ENCODE results near the gene MARCHF9.

MARCHF9 gene

DNA sequence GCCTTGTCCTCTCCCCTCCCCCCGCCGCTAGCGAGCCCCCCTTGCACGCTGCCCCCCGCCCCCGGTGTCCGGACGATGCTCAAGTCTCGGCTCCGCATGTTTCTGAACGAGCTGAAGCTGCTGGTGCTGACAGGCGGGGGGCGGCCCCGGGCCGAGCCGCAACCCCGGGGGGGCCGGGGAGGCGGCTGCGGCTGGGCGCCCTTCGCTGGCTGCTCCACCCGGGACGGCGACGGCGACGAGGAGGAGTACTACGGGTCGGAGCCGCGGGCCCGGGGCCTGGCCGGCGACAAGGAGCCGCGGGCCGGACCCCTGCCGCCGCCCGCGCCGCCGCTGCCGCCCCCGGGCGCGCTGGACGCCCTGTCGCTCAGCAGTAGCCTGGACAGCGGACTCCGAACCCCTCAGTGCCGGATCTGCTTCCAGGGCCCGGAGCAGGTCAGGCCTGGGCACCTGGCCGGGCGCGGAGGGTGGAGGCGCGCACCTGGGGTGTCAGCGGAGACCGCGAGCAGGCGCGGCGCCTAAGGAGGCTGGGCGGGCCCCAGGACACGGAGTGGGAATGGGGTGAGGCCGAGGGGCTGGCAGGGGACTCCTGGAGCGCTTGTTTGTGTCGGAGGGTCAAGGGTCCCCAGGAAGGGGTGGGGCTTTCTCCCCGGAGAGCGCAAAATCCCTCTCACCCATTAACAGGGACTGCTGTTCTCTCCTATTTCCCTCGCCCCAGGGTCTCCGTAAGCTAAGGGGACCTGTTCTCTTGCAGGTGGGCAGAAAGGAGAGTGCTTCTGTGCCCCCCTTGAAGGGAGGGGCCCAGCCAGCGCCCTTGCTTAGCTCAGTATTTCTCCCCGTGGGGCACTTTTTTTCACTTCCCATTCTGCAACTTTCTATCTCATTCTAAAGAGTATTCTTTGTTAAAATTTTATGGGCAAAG is 810 bp downstream of the MARCHF9 start:
- peak overlapping the region; percentile 34; the same call in 1 of the 2 replicates for H3K27ac ChIP-seq

DNA sequence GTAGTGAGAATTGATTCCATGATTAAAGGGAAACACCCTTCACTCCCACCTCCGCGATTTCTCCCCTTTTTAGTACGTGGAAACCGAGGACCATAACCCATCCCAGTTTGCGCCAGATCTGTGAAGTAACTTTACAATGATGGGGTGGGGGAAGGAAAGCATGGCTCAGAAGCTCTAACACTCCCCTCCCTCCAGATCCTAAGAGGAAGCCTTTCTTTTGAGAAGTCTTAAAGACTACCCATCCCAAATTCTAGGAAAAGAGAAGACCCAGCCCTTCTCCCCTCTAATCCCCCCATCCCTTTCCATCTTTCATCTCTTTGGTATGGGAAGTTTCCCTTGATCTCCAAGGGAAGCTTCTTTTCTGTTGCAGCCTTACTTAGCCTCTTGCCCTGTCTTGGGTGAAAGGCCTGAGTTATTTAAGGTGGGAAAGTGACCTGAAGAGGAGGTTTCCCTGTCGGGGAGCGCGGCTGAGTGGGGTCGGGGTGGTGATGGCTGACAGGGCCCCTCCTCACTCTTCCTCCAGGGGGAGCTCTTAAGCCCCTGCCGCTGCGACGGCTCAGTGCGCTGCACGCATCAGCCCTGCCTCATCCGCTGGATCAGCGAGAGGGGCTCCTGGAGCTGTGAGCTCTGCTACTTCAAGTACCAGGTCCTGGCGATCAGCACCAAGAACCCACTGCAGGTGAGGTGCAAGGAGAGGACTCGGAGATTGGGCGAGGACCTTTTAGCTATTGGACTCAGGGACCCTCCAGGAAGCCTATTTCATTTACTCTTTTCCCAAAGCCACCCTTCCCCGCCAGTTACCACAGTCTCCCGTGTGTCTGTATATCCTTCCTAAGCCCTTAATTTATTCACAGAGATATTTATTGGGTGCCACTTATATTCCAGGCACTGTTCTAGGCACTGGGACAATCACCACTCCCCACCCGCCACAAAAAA is 1.8 kb downstream of the MARCHF9 start:
- no peak overlapping the region for H3K27ac ChIP-seq
- TF ChIP-seq, protein P1, sequence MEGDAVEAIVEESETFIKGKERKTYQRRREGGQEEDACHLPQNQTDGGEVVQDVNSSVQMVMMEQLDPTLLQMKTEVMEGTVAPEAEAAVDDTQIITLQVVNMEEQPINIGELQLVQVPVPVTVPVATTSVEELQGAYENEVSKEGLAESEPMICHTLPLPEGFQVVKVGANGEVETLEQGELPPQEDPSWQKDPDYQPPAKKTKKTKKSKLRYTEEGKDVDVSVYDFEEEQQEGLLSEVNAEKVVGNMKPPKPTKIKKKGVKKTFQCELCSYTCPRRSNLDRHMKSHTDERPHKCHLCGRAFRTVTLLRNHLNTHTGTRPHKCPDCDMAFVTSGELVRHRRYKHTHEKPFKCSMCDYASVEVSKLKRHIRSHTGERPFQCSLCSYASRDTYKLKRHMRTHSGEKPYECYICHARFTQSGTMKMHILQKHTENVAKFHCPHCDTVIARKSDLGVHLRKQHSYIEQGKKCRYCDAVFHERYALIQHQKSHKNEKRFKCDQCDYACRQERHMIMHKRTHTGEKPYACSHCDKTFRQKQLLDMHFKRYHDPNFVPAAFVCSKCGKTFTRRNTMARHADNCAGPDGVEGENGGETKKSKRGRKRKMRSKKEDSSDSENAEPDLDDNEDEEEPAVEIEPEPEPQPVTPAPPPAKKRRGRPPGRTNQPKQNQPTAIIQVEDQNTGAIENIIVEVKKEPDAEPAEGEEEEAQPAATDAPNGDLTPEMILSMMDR (conservative IDR thresholded peaks at IDR 0.05), result peak; percentile 61
- no peak for TF ChIP-seq ZFX (IDR thresholded peaks at IDR 0.05)

More for the DNA sequence above, 810 bp downstream of the MARCHF9 start:
- TF ChIP-seq, protein P1 (conservative IDR thresholded peaks at IDR 0.05), result no peak
- peak; percentile 29; the same call in 1 of the 2 replicates for TF ChIP-seq ZFX (IDR thresholded peaks at IDR 0.05)

DNA sequence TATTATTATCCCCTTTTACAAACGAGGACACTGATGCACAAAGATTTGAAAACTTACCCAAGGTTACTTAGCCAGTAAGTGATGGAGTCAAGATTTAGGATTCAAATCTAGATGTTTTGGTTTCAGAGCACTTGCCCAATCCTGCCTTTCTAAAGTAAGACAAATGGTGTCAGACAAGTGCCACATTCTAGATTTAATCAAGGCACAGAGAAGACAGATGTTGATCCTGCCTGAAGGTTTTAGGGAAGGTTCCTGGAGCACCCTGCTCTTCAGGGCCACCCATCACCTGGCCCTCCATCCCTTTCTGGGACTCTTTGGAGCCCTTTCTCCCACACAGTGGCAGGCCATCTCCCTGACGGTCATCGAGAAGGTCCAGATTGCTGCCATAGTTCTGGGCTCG is 2.9 kb downstream of the MARCHF9 start:
- TF ChIP-seq, protein P1 (conservative IDR thresholded peaks at IDR 0.05), result no peak
- TF ChIP-seq ZFX (IDR thresholded peaks at IDR 0.05), result no peak

DNA sequence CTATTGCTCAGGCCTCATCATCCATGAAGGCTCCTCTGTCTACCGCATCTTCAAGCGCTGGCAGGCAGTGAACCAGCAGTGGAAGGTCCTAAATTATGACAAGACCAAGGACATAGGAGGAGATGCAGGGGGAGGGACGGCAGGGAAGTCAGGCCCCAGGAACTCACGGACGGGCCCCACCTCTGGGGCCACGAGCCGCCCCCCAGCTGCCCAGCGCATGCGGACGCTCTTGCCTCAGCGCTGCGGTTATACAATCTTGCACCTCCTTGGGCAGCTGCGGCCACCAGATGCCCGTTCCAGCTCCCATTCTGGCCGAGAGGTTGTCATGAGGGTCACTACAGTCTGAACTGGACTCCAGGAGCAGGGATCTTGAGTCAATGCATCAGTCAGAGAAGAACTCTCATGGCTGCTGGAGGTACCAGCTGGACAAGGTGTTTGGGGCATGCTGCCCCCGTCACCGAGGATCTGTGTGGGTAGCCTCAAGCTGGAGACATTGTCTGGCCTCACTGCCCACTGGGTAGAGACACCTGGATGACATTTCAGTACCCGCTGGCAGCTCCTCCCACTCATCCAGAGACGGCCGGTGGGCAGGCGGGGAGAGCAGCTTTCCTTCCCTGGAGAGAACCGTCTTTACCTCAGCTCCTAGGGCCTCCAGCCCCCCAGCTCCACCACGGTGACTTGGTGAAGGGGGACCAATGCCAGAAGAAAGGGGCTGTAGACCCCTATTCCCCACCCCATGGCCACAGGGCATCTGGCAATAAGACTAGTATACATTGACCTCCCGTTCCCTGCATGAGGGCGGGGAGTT is 3.9 kb downstream of the MARCHF9 start:
- H3K27ac ChIP-seq, result no peak overlapping the region
- TF ChIP-seq, protein P1 (conservative IDR thresholded peaks at IDR 0.05), result no peak
- no peak for TF ChIP-seq ZFX (IDR thresholded peaks at IDR 0.05)

More for the DNA sequence above, 2.9 kb downstream of the MARCHF9 start:
- no peak overlapping the region for H3K27ac ChIP-seq

DNA sequence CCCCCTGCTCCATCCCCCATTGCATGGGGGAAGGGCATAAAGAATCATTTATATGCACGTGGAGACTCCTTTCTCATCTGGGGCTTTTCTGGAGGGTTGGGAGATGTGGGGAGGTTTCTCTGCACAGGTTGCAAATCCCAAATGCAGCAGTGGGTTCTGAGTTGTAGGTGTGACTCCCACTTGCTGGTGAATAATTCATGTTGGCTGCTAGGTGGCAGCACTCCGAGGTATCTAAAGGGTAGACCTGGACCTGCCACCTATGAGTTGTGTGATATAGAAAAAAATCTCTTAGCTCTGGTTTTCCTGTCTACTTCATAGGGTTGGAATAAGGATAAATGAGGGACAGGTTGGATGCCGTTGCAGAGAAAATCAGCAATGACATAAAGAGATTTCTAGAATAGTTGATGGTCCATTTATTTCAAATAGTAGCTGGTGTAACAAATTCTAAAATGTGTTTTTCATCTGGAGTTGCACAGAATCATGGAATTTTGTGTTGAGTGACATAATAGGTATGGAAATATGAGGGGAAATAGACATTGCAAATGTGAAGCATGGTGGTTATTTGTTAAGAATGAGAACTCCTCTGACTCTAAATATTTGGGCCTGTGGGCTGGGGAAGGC is 4.6 kb downstream of the MARCHF9 start:
- TF ChIP-seq ZFX (IDR thresholded peaks at IDR 0.05), result no peak
- TF ChIP-seq, protein P1 (conservative IDR thresholded peaks at IDR 0.05), result peak; percentile 81
- no peak overlapping the region for H3K27ac ChIP-seq

DNA sequence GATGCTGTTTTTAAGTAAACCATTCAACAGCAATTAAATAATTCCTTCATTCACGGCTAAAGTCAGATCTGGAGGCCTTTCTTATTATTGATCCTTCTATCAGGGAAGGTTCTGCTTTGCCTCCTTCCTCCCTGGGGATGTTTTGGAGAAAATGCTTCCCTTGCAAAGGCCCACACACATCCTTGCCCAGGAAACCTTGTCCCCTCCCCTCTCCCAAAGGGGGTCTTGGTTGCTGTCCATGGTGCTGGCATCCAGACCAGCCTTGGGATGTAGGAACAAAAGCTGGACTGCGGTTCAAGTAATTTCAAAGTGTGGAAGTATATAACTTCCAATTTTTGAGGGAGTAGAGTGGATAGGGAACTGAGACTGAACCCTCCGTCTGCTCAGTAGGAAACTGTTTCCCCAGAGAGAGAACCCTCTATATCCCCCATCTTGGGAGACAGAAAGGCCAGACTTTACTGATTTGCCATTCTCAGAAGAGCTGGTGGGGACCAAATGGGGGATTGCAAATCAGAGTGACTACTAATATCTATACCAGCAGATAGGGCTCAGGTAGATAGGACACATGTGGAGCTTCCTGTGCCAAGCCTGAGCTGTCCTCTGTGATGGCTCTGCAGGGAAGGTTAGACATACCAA is 5.6 kb downstream of the MARCHF9 start:
- TF ChIP-seq ZFX (IDR thresholded peaks at IDR 0.05), result no peak
- TF ChIP-seq, protein P1 (conservative IDR thresholded peaks at IDR 0.05), result no peak
- H3K27ac ChIP-seq, result no peak overlapping the region
